ENCODE data around the gene MED27. TPM values are rescaled to one million over a fixed set of nuclear protein-coding genes. Genes with fewer than 3 reads are reported as not detected.

Gene MED27
- total and polyA plus RNA-seq, 2 of the 8 experiments (the other 6 are each of a cell fraction or from before 2014, with no cell fraction given): 29.9 to 56.5 TPM

- H3K27me3 ChIP-seq (replicated peaks in 1 of 4; ENCODE audit: control insufficient read depth in 3 of 4, extremely low read depth in 1 of 4, insufficient read depth in 3 of 4, low read length in 3 of 4): peaks cover 0 to 3% (median 0%) of the 10 kb centered on the region in 4 experiments; a peak in 3 of 7 replicates
- WGBS, 2 experiments (ENCODE audit: extremely low coverage in 1 of 2, insufficient coverage in 1 of 2, insufficient read length in 1 of 2, insufficient replicate concordance in 2 of 2, low coverage in 1 of 2, low lambda C conversion rate in 2 of 2, missing lambda C conversion rate in 1 of 2): 94% methylated on average over 6 of the region's 6 CpGs; no CpG with 5 or more reads in 1 of the 2 experiments
- no peak overlapping the region for H4K91ac ChIP-seq (replicated peaks; ENCODE audit: insufficient read length, low read length)
- ChIA-PET POLR2A (ENCODE audit: partially characterized antibody) (no interaction called here), CTCF (ENCODE audit: partially characterized antibody) (no interaction called here)
- no peak overlapping the region for H3K23ac ChIP-seq (ENCODE audit: insufficient read length)
- H3K4me3 ChIP-seq (ENCODE audit: extremely low read depth in 1 of 4, insufficient read depth in 2 of 4, low read depth in 3 of 4, low read length in 4 of 4): no peak overlapping the region
- H3K79me2 ChIP-seq (ENCODE audit: control insufficient read depth in 1 of 2, insufficient read depth in 2 of 2, low read length in 2 of 2): no peaks in the 10 kb centered on the region
- no peak for FAIRE-seq
- no peak overlapping the region for H2BK5ac ChIP-seq (ENCODE audit: low read depth, low read length)
- no peaks in the 10 kb centered on the region for H3K9me3 ChIP-seq (ENCODE audit: insufficient read depth in 2 of 2, low read depth in 1 of 2, low read length in 1 of 2)
- no peaks in the 10 kb centered on the region for H3K23me2 ChIP-seq (ENCODE audit: low read depth, low read length)
- H3K4ac ChIP-seq (replicated peaks; ENCODE audit: insufficient read length, low read depth, low read length): no peak overlapping the region
- H3K4me2 ChIP-seq (ENCODE audit: insufficient read depth in 1 of 2, low read depth in 2 of 2, low read length in 2 of 2): no peak overlapping the region
- no peak overlapping the region for H2BK15ac ChIP-seq (ENCODE audit: low read length)
- no peak overlapping the region for H2BK120ac ChIP-seq (replicated peaks; ENCODE audit: low read depth, low read length)
- H2BK20ac ChIP-seq (ENCODE audit: low read length): no peak overlapping the region
- H3K18ac ChIP-seq (ENCODE audit: extremely low read depth, low read length): no peak overlapping the region
- H4K5ac ChIP-seq (ENCODE audit: insufficient read length, low read depth, low read length): no peak overlapping the region
- no peak overlapping the region for H2BK12ac ChIP-seq (ENCODE audit: low read depth, low read length)
- no peak overlapping the region for H3K14ac ChIP-seq (ENCODE audit: insufficient read length)
- no peaks in the 10 kb centered on the region for H3K36me3 ChIP-seq (ENCODE audit: control insufficient read depth in 2 of 4, insufficient read depth in 4 of 4, low read length in 3 of 4)
- no peaks in the 10 kb centered on the region for H3K4me1 ChIP-seq (replicated peaks in 1 of 4; ENCODE audit: control insufficient read depth in 3 of 4, insufficient read depth in 4 of 4, low read length in 3 of 4)
- H3K9ac ChIP-seq (replicated peaks in 1 of 4; ENCODE audit: extremely low read depth in 1 of 4, low read depth in 3 of 4, low read length in 3 of 4): no peak overlapping the region
- no peak for TF ChIP-seq SP1 (IDR thresholded peaks at IDR 0.05; ENCODE audit: low read depth, low read length)
- no peak for TF ChIP-seq NRF1 (IDR thresholded peaks at IDR 0.05; ENCODE audit: low read depth, low read length)
- TF ChIP-seq HDAC6 (IDR thresholded peaks at IDR 0.05; ENCODE audit: low read depth, low read length): no peak
- no peak for TF ChIP-seq BCL11A (IDR thresholded peaks at IDR 0.05; ENCODE audit: low read depth in 2 of 2, low read length in 2 of 2)
- TF ChIP-seq TBP (IDR thresholded peaks at IDR 0.05; ENCODE audit: low read depth, low read length): no peak
- TF ChIP-seq POU5F1 (IDR thresholded peaks at IDR 0.05; ENCODE audit: low read depth, low read length): no peak
- no peak for TF ChIP-seq POLR2A (IDR thresholded peaks at IDR 0.05; ENCODE audit: control extremely low read depth in 1 of 2, low read depth in 2 of 2, low read length in 2 of 2)
- TF ChIP-seq ZNF274 (IDR thresholded peaks at IDR 0.05; ENCODE audit: borderline replicate concordance, extremely low read depth, low read length): no peak
- no peak for TF ChIP-seq SIX5 (IDR thresholded peaks at IDR 0.05; ENCODE audit: low read depth, low read length)
- TF ChIP-seq GABPA (IDR thresholded peaks at IDR 0.05; ENCODE audit: borderline replicate concordance, insufficient read depth, low read length): no peak
- no peak for TF ChIP-seq CHD1 (IDR thresholded peaks at IDR 0.05; ENCODE audit: low read depth, low read length)
- TF ChIP-seq, protein P1, sequence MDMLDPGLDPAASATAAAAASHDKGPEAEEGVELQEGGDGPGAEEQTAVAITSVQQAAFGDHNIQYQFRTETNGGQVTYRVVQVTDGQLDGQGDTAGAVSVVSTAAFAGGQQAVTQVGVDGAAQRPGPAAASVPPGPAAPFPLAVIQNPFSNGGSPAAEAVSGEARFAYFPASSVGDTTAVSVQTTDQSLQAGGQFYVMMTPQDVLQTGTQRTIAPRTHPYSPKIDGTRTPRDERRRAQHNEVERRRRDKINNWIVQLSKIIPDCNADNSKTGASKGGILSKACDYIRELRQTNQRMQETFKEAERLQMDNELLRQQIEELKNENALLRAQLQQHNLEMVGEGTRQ (IDR thresholded peaks at IDR 0.05; ENCODE audit: low read length): no peak
- TF ChIP-seq CHD2 (IDR thresholded peaks at IDR 0.05; ENCODE audit: low read length): no peak
- TF ChIP-seq SIN3A (conservative IDR thresholded peaks at IDR 0.05 in 1 of 2, IDR thresholded peaks at IDR 0.05 in 1 of 2; ENCODE audit: low read depth in 1 of 2, low read length in 2 of 2): no peak
- no peak overlapping the region for H3K27ac ChIP-seq (ENCODE audit: low read depth, low read length)
- peaks cover 2% of the 10 kb centered on the region; the same call in 1 of the 2 replicates for H3K79me1 ChIP-seq (ENCODE audit: low read depth, low read length)
- no peak overlapping the region for H3K56ac ChIP-seq (replicated peaks; ENCODE audit: insufficient read length, low read depth, low read length)
- DNase-seq (ENCODE audit: low read depth in 1 of 2, low spot score in 2 of 2): no peak
- H4K20me1 ChIP-seq (replicated peaks in 1 of 2; ENCODE audit: control insufficient read depth in 1 of 2, insufficient read depth in 2 of 2, low read length in 2 of 2): peaks cover 4 to 5% of the 10 kb centered on the region in 2 experiments
- no peak overlapping the region for H4K8ac ChIP-seq (ENCODE audit: extremely low read depth, insufficient read depth, low read length)
- H2AFZ ChIP-seq (ENCODE audit: low read length): no peak overlapping the region
- no peak overlapping the region for H2AK5ac ChIP-seq (ENCODE audit: low read depth, low read length)
These were observed 108.1 kb downstream of the MED27 start for GRCh38 chr9:131971482-131972074.
